ENCODE results near the gene KDM4B. TPM values are rescaled to one million over a fixed set of nuclear protein-coding genes. Genes with fewer than 3 reads are reported as not detected.

The KDM4B gene
- total and polyA plus RNA-seq, 4 experiments from 2014 or later, result 3.2 to 50.4 (median 29.9) TPM

DNA sequence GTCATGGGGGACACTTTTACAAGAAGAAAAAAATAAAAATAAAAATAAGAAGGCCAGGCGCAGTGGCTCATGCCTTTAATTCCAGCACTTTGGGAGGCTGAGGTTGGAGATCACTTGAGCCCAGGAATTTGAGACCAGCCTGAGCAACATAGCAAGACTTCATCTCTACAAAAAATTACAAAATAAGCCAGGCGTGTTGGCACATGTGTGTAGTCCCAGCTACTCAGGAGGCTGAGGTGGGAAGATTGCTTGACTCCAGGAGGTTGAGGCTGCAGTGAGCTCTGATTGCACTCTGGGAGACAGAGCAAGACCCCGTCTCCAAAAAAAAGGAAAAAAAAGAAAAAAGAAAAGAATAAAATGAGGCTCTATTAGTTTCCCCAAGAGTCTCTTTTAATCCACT is 214.7 kb downstream of the KDM4B start:
- H3K9me3 Mint-ChIP-seq, result no peaks in the 10 kb centered on the region
- no peaks in the 10 kb centered on the region for H3K36me3 Mint-ChIP-seq
- Histone ChIP-seq H3K4me1 (ENCODE audit: insufficient read depth, low read length) (no peaks in the 10 kb centered on the region), H3K27me3 (ENCODE audit: insufficient read depth, low read length) (no peaks in the 10 kb centered on the region), H3K27ac (ENCODE audit: low read depth, low read length) (no peak overlapping the region), H3K4me3 (ENCODE audit: low read length in 2 of 2) (no peak overlapping the region), H3K9me3 (ENCODE audit: control insufficient read depth in 1 of 2, low read length in 2 of 2) (no peaks in the 10 kb centered on the region), H3K36me3 (ENCODE audit: insufficient read depth, low read length) (no peaks in the 10 kb centered on the region)
- peaks cover 3 to 10% of the 10 kb centered on the region in 2 donors for H3K27me3 Mint-ChIP-seq
- ChIA-PET POLR2A (ENCODE audit: partially characterized antibody) (no interaction called here), CTCF (ENCODE audit: partially characterized antibody) (no interaction called here)
- H3K4me1 Mint-ChIP-seq, result no peaks in the 10 kb centered on the region
- no peak for DNase-seq
- no peak overlapping the region for H3K4me3 Mint-ChIP-seq
- no peak overlapping the region for H3K27ac Mint-ChIP-seq
- intact Hi-C loops (cut with micrococcal nuclease), result no loop called here

DNA sequence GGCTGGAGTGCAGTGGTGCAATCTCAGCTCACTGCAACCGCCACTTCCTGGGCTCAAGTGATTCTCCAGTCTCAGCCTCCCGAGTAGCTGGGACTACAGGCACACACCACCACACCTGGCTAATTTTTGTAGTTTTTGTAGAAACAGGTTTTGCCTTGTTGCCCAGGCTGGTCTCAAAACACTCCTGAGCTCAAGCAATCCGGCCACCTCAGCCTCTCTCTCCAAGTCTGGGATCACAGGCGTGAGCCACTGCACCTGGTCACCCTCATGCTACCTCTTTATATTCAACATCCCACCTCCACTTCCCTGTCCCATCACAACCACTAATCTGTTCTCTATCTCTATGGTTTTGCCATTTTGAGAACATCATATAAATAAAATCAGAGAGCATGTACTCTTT is 216.0 kb downstream of the KDM4B start:
- Mint-ChIP-seq H3K36me3 (no peaks in the 10 kb centered on the region), H3K27ac (no peak overlapping the region), H3K9me3 (no peaks in the 10 kb centered on the region), H3K4me3 (no peak overlapping the region), H3K27me3 (peaks cover 3 to 10% of the 10 kb centered on the region in 2 donors), H3K4me1 (peaks cover 0 to 3% (median 0%) of the 10 kb centered on the region in 4 donors)
- no peak overlapping the region for H3K27ac ChIP-seq (ENCODE audit: low read depth, low read length)
- no peaks in the 10 kb centered on the region for H3K9me3 ChIP-seq (ENCODE audit: control insufficient read depth in 1 of 2, low read length in 2 of 2)
- H3K4me1 ChIP-seq (ENCODE audit: insufficient read depth, low read length), result no peaks in the 10 kb centered on the region
- no peaks in the 10 kb centered on the region for H3K36me3 ChIP-seq (ENCODE audit: insufficient read depth, low read length)
- ChIA-PET CTCF (ENCODE audit: partially characterized antibody) (no interaction called here), POLR2A (ENCODE audit: partially characterized antibody) (no interaction called here)
- no peak overlapping the region for H3K4me3 ChIP-seq (ENCODE audit: low read length in 2 of 2)
- intact Hi-C loops (cut with micrococcal nuclease), result no loop called here
- H3K27me3 ChIP-seq (ENCODE audit: insufficient read depth, low read length), result no peaks in the 10 kb centered on the region
- no peak for DNase-seq

DNA sequence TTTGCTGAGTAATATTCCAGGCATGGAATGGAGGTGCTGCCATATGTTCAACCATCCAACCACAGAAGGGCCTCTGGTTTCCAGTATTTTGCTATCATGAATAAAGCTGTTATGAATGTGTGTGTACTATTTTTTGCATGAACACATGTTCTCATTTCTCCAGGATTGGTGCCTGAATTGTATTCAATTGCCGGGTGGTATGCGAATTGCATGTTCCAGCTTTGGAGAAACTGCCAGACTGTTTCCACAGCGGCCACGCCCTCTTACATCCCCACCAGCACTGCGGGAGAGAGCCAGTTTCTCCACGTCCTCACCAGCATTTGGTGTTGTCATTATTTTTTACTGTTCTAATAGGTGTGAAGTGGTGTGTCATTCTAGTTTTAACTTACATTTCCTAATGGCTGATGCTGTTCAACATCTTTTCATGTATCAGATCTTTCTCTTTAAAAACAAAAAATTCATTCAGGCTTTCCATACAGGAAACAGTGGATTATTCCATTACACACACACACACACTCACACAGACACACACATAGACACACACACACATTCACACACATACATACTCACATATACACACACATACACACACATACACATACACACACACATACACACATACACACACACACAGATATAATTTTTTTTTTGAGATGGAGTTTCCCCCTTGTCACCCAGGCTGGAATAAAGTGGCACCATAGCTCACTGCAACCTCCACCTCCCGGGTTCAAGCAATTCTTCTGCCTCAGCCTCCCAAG is 217.6 kb downstream of the KDM4B start:
- H3K27me3 ChIP-seq (ENCODE audit: insufficient read depth, low read length), result no peaks in the 10 kb centered on the region
- H3K27ac ChIP-seq (ENCODE audit: low read depth, low read length), result no peak overlapping the region
- H3K27ac Mint-ChIP-seq, result peak overlapping the region in 1 of 7 donors; percentile 24
- peaks cover 3 to 11% of the 10 kb centered on the region in 2 donors for H3K27me3 Mint-ChIP-seq
- no peak overlapping the region for H3K4me3 ChIP-seq (ENCODE audit: low read length in 2 of 2)
- H3K36me3 ChIP-seq (ENCODE audit: insufficient read depth, low read length), result no peaks in the 10 kb centered on the region
- no peak for DNase-seq
- no peak overlapping the region for H3K4me3 Mint-ChIP-seq
- peaks cover 0 to 3% (median 0%) of the 10 kb centered on the region in 4 donors for H3K4me1 Mint-ChIP-seq
- ChIA-PET CTCF (ENCODE audit: partially characterized antibody) (interaction anchor here (0.7 kb wide), 1 partner anchor 15 kb away, joined by 5 read pairs; no protein-coding TSS in a partner anchor), POLR2A (ENCODE audit: partially characterized antibody) (no interaction called here)
- intact Hi-C loops (cut with micrococcal nuclease), result no loop called here
- H3K4me1 ChIP-seq (ENCODE audit: insufficient read depth, low read length), result no peaks in the 10 kb centered on the region
- H3K36me3 Mint-ChIP-seq, result no peaks in the 10 kb centered on the region
- H3K9me3 Mint-ChIP-seq, result no peaks in the 10 kb centered on the region
- H3K9me3 ChIP-seq (ENCODE audit: control insufficient read depth in 1 of 2, low read length in 2 of 2), result no peaks in the 10 kb centered on the region

DNA sequence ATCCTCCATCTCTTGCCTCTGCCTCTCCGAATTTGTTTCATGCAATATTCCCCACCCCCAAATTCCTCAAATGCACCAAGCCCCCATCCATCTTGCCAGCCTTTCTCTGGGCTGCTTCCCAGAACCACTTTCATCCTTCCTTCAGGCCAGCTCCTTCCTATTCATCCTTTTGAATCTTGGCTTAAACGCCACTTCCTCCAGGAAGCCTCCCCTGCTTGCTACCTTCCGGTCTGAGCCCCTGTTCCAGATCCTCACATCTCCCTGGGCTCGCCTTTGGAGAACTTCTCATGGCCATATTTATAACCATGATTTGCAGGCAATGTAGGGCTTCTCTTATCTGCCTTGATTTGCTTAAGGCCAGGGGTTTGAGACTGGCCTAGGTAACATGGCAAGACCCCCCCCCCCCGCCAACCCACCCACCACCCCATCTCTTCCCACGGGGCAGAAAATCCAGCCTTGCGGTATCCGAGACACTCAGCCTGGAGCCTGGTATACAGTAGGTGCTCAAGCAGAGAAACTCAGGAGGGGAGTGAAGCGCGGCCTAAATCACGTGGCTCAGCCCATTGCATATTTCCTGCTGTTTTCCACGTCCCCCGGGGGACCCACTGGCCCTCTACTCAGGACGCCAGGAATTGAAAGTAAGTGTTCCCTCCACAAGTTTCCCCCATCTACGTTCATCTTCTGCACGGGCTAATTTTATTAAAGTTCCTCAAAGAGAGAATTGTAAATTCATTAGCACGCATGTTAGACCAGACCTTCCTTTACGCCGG is 219.8 kb downstream of the KDM4B start:
- Histone ChIP-seq H3K36me3 (ENCODE audit: insufficient read depth, low read length) (no peaks in the 10 kb centered on the region), H3K4me1 (ENCODE audit: insufficient read depth, low read length) (no peaks in the 10 kb centered on the region), H3K27ac (ENCODE audit: low read depth, low read length) (no peak overlapping the region), H3K9me3 (ENCODE audit: control insufficient read depth in 1 of 2, low read length in 2 of 2) (no peaks in the 10 kb centered on the region), H3K27me3 (ENCODE audit: insufficient read depth, low read length) (no peaks in the 10 kb centered on the region), H3K4me3 (ENCODE audit: low read length in 2 of 2) (no peak overlapping the region)
- Mint-ChIP-seq H3K9me3 (no peaks in the 10 kb centered on the region), H3K36me3 (no peaks in the 10 kb centered on the region), H3K4me3 (peak overlapping the region in 1 of 8 donors; percentile 53), H3K4me1 (peaks cover 0 to 3% (median 0%) of the 10 kb centered on the region in 4 donors), H3K27ac (no peak overlapping the region), H3K27me3 (peaks cover 3 to 8% of the 10 kb centered on the region in 2 donors)
- ChIA-PET CTCF (ENCODE audit: partially characterized antibody) (no interaction called here), POLR2A (ENCODE audit: partially characterized antibody) (no interaction called here)
- no peak for DNase-seq
- intact Hi-C loops (cut with micrococcal nuclease), result no loop called here

DNA sequence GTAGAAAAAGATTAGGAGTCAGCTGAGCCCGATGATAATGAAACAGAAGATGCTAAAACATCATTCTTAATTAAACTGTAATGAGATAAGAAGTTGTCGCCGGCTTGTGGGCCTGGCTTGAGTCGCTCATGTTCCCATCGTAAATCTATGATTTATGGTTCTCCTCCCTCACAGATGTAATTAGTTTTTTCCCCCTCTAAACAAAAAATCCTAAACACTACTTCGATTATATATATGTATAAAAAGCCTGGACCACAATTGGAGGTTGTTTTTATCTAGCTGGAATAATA is 220.3 kb downstream of the KDM4B start:
- Mint-ChIP-seq H3K27ac (no peak overlapping the region), H3K4me1 (peaks cover 0 to 3% (median 0%) of the 10 kb centered on the region in 4 donors), H3K4me3 (no peak overlapping the region), H3K27me3 (peaks cover 3 to 8% of the 10 kb centered on the region in 2 donors), H3K36me3 (no peaks in the 10 kb centered on the region), H3K9me3 (no peaks in the 10 kb centered on the region)
- Histone ChIP-seq H3K27ac (ENCODE audit: low read depth, low read length) (no peak overlapping the region), H3K36me3 (ENCODE audit: insufficient read depth, low read length) (no peaks in the 10 kb centered on the region), H3K27me3 (ENCODE audit: insufficient read depth, low read length) (no peaks in the 10 kb centered on the region), H3K4me1 (ENCODE audit: insufficient read depth, low read length) (no peaks in the 10 kb centered on the region), H3K9me3 (ENCODE audit: control insufficient read depth in 1 of 2, low read length in 2 of 2) (no peaks in the 10 kb centered on the region), H3K4me3 (ENCODE audit: low read length in 2 of 2) (no peak overlapping the region)
- no peak for DNase-seq
- ChIA-PET CTCF (ENCODE audit: partially characterized antibody) (no interaction called here), POLR2A (ENCODE audit: partially characterized antibody) (no interaction called here)
- intact Hi-C loops (cut with micrococcal nuclease), result no loop called here

DNA sequence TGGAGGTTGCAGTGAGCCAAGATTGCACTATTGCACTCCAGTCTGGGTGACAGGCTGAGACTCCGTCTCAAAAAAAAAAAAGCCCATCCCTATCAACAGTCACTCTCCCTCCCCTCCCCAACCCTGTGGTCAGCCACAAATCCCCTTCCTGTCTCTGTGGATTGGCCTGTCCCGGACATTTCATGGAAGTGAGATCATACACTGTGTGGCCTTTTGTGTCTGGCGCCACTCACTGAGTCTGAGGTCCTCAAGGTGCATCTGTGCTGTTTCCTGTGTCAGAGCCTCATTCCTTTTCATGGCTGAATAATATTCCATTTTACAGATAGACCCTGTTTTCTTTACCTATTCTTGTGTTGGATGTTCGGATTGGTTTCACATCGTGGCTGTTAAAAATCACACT is 222.2 kb downstream of the KDM4B start:
- Mint-ChIP-seq H3K27ac (no peak overlapping the region), H3K36me3 (no peaks in the 10 kb centered on the region), H3K9me3 (no peaks in the 10 kb centered on the region), H3K27me3 (peaks cover 3 to 8% of the 10 kb centered on the region in 2 donors), H3K4me3 (no peak overlapping the region), H3K4me1 (peaks cover 0 to 3% (median 0%) of the 10 kb centered on the region in 4 donors)
- DNase-seq, result no peak
- no peaks in the 10 kb centered on the region for H3K9me3 ChIP-seq (ENCODE audit: control insufficient read depth in 1 of 2, low read length in 2 of 2)
- CTCF ChIA-PET (ENCODE audit: partially characterized antibody), result no interaction called here
- no peaks in the 10 kb centered on the region for H3K36me3 ChIP-seq (ENCODE audit: insufficient read depth, low read length)
- H3K27ac ChIP-seq (ENCODE audit: low read depth, low read length), result no peak overlapping the region
- POLR2A ChIA-PET (ENCODE audit: partially characterized antibody), result no interaction called here
- intact Hi-C loops (cut with micrococcal nuclease), result no loop called here
- H3K27me3 ChIP-seq (ENCODE audit: insufficient read depth, low read length), result no peaks in the 10 kb centered on the region
- H3K4me1 ChIP-seq (ENCODE audit: insufficient read depth, low read length), result no peaks in the 10 kb centered on the region
- H3K4me3 ChIP-seq (ENCODE audit: low read length in 2 of 2), result no peak overlapping the region

DNA sequence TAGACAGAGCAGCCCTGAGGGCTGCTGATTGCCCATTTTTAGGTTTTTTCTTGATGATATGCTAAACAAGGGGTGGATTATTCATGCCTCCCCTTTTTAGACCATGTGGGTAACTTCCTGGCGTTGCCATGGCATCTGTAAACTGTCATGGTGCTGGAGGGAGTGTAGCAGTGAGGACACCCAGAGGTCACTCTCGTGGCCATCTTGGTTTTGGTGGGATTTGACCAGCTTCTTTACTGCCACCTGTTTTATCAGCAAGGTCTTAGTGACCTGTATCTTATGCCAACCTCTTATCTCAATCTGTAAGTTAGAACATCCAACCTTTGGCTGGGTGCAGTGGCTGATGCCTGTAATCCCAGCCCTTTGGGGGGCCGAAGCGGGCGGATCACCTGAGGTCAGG is 223.7 kb downstream of the KDM4B start:
- H3K27ac Mint-ChIP-seq, result no peak overlapping the region
- no peaks in the 10 kb centered on the region for H3K36me3 ChIP-seq (ENCODE audit: insufficient read depth, low read length)

More for the DNA sequence above, 223.7 kb downstream of the KDM4B start:
- Mint-ChIP-seq H3K4me3 (no peak overlapping the region), H3K27me3 (peaks cover 3 to 7% of the 10 kb centered on the region in 2 donors), H3K36me3 (no peaks in the 10 kb centered on the region), H3K9me3 (peaks cover 0 to under 1% (median 0%) of the 10 kb centered on the region in 8 donors), H3K4me1 (peaks cover 0 to 3% (median 0%) of the 10 kb centered on the region in 4 donors)
- intact Hi-C loops (cut with micrococcal nuclease), result no loop called here
- ChIA-PET CTCF (ENCODE audit: partially characterized antibody) (no interaction called here), POLR2A (ENCODE audit: partially characterized antibody) (no interaction called here)
- Histone ChIP-seq H3K4me3 (ENCODE audit: low read length in 2 of 2) (no peak overlapping the region), H3K27ac (ENCODE audit: low read depth, low read length) (no peak overlapping the region), H3K4me1 (ENCODE audit: insufficient read depth, low read length) (no peaks in the 10 kb centered on the region), H3K27me3 (ENCODE audit: insufficient read depth, low read length) (no peaks in the 10 kb centered on the region), H3K9me3 (ENCODE audit: control insufficient read depth in 1 of 2, low read length in 2 of 2) (no peaks in the 10 kb centered on the region)
- no peak for DNase-seq

Data from CD4-positive, alpha-beta memory T cell (primary cell).